Neural cell (in vitro differentiated cells): ENCODE measurements around the gene ECM1. TPM values are rescaled to one million over a fixed set of nuclear protein-coding genes. Genes with fewer than 3 reads are reported as not detected.
A peak's percentile ranks its signal among the peaks of the same experiment; 100 is the strongest.

Experiments used
- H2AFZ ChIP-seq: fragments of 200-600, 300-800 bp; sonication (generic), shearing (Covaris generic); 2 replicates; pipeline ENCODE4 v1.6.0; 2014; ENCODE audit warnings: low read depth, mild to moderate bottlenecking, antibody characterized with exemption, low read length, moderate library complexity
- H3F3A ChIP-seq: fragments of 200-600 bp; shearing (Covaris generic); 2 replicates; pipeline ENCODE4 v1.6.1; 2016; ENCODE audit warnings: mild to moderate bottlenecking, moderate library complexity, mixed read lengths, antibody characterized with exemption, low read length; ENCODE audit not compliant: insufficient read depth, poor library complexity, severe bottlenecking
- H3K27ac ChIP-seq: fragments of 200-600, 300-800 bp; sonication (generic), shearing (Covaris generic); 2 replicates; pipeline ENCODE4 v1.5.1; 2014; ENCODE audit warnings: mild to moderate bottlenecking, low read length, moderate library complexity
- H3K27me3 ChIP-seq: fragments of 300-800, 200-600 bp; sonication (generic), shearing (Covaris generic); 2 replicates; pipeline ENCODE4 v1.6.0; 2014; ENCODE audit warnings: mild to moderate bottlenecking, low read depth, low read length, moderate library complexity; ENCODE audit not compliant: insufficient read depth
- H3K36me3 ChIP-seq: fragments of 300-800, 200-600 bp; sonication (generic), shearing (Covaris generic); 2 replicates; pipeline ENCODE4 v1.5.1; 2014; ENCODE audit warnings: mild to moderate bottlenecking, antibody characterized with exemption, low read length, moderate library complexity; ENCODE audit not compliant: insufficient read depth
- H3K4me2 ChIP-seq: fragments of 300-800, 200-600 bp; sonication (generic), shearing (Covaris generic); 2 replicates; pipeline ENCODE4 v1.6.0; 2014; ENCODE audit warnings: mild to moderate bottlenecking, low read length
- H3K4me3 ChIP-seq: fragments of 300-800, 200-600 bp; sonication (generic), shearing (Covaris generic); 2 replicates; pipeline ENCODE4 v1.5.1; 2014; ENCODE audit warnings: mild to moderate bottlenecking, low read length, moderate library complexity
- H3K79me2 ChIP-seq: fragments of 200-600 bp; shearing (Covaris generic); replicated peaks from 2 replicates; pipeline ENCODE4 v1.6.0; 2014; ENCODE audit warnings: mild to moderate bottlenecking, low read length, moderate library complexity; ENCODE audit not compliant: insufficient read depth
- H3K9ac ChIP-seq: fragments of 300-800, 200-600 bp; sonication (generic), shearing (Covaris generic); 2 replicates; pipeline ENCODE4 v1.6.1; 2016; ENCODE audit warnings: mild to moderate bottlenecking, low read length, mixed read lengths
- H3K9me2 ChIP-seq: fragments of 200-600 bp; shearing (Covaris generic); 2 replicates; pipeline ENCODE4 v1.6.1; 2016; ENCODE audit warnings: mild to moderate bottlenecking, low read length, mixed read lengths; ENCODE audit not compliant: insufficient read depth
- H3K9me3 ChIP-seq: fragments of 200-600, 300-800 bp; sonication (generic), shearing (Covaris generic); 2 replicates; pipeline ENCODE4 v1.6.1; 2016; ENCODE audit warnings: mild to moderate bottlenecking, mixed run types, low read length, moderate library complexity, mixed read lengths
- H4K20me1 ChIP-seq: fragments of 200-600 bp; shearing (Covaris generic); 2 replicates; pipeline ENCODE4 v1.6.1; 2016; ENCODE audit warnings: mild to moderate bottlenecking, mixed run types; ENCODE audit not compliant: insufficient read depth
- EP300 ChIP-seq: fragments of 450-650 bp; conservative IDR thresholded peaks from 2 replicates; pipeline ENCODE4 v1.6.1; 2014; ENCODE audit warnings: antibody characterized with exemption, mild to moderate bottlenecking, moderate library complexity; ENCODE audit not compliant: poor library complexity, severe bottlenecking
- EZH2 ChIP-seq: fragments of 200-600, 300-800 bp; shearing (Covaris generic), sonication (generic); IDR thresholded peaks from 2 replicates; pipeline ENCODE4 v1.6.1; 2014; ENCODE audit warnings: antibody characterized with exemption, low read length, borderline replicate concordance, mild to moderate bottlenecking; ENCODE audit not compliant: insufficient read depth, poor library complexity, severe bottlenecking
- MXI1 ChIP-seq: fragments of 450-650 bp; conservative IDR thresholded peaks from 2 replicates; pipeline ENCODE4 v1.6.1; 2014; ENCODE audit warnings: antibody characterized with exemption, mild to moderate bottlenecking; ENCODE audit not compliant: poor library complexity, severe bottlenecking
- POLR2AphosphoS5 ChIP-seq: IDR thresholded peaks from 2 replicates; pipeline ENCODE4 v1.6.1; 2012
- RAD21 ChIP-seq: fragments of 450-650 bp; conservative IDR thresholded peaks from 2 replicates; pipeline ENCODE4 v1.6.1; 2014; ENCODE audit warnings: antibody characterized with exemption, mild to moderate bottlenecking, moderate library complexity
- REST ChIP-seq: IDR thresholded peaks from 2 replicates; pipeline ENCODE4 v1.6.1; 2012; ENCODE audit warnings: borderline replicate concordance
- SMC3 ChIP-seq: fragments of 450-650 bp; conservative IDR thresholded peaks from 2 replicates; pipeline ENCODE4 v1.6.1; 2014; ENCODE audit warnings: antibody characterized with exemption, mild to moderate bottlenecking, moderate library complexity; ENCODE audit not compliant: poor library complexity
- TAF1 ChIP-seq: IDR thresholded peaks from 2 replicates; pipeline ENCODE4 v1.6.1; 2012; ENCODE audit warnings: low read depth
- polyA plus RNA-seq: library from polyadenylated mRNA; depleted of rRNA; stranded (reverse); fragments of >200 nt; gene quantifications from 2 replicates; pipeline ENCODE4 v1.2.3, GENCODE V29; 2014
- TF ChIP-seq, protein P1 (sequence below): fragments of 450-650 bp; IDR thresholded peaks from 2 replicates; pipeline ENCODE4 v1.5.1; 2014; ENCODE audit warnings: antibody characterized with exemption, mild to moderate bottlenecking, moderate library complexity; ENCODE audit not compliant: poor library complexity, severe bottlenecking

Gene ECM1
- polyA plus RNA-seq, 1 donor from 2014 or later: 2.3 TPM

GRCh38 chr1:150548632-150549495, 41.0 kb downstream of the ECM1 start, which contains the start of gene ADAMTSL4:
Gene ADAMTSL4, plus strand, starts transcription at chr1:150549408. Its CDS starts 2,881 bp downstream, at chr1:150552289.
- Histone ChIP-seq H4K20me1 (no peaks in the 10 kb centered on the region), H3K9me2 (no peaks in the 10 kb centered on the region), H3K27ac (no peak within 1 kb of the TSS), H3K9ac (peak within 1 kb of the TSS; percentile 51), H3K9me3 (no peaks in the 10 kb centered on the region), H2AFZ (no peak within 1 kb of the TSS), H3F3A (no peaks in the 10 kb centered on the region), H3K4me2 (no peak within 1 kb of the TSS), H3K4me3 (peak within 1 kb of the TSS; percentile 69), H3K27me3 (peaks cover 12% of the 10 kb centered on the region), H3K36me3 (no peaks in the 10 kb centered on the region), H3K79me2 (no peaks in the 10 kb centered on the region)
- TF ChIP-seq RAD21 (peak; percentile 9), TAF1 (no peak)
- TF ChIP-seq, protein P1, sequence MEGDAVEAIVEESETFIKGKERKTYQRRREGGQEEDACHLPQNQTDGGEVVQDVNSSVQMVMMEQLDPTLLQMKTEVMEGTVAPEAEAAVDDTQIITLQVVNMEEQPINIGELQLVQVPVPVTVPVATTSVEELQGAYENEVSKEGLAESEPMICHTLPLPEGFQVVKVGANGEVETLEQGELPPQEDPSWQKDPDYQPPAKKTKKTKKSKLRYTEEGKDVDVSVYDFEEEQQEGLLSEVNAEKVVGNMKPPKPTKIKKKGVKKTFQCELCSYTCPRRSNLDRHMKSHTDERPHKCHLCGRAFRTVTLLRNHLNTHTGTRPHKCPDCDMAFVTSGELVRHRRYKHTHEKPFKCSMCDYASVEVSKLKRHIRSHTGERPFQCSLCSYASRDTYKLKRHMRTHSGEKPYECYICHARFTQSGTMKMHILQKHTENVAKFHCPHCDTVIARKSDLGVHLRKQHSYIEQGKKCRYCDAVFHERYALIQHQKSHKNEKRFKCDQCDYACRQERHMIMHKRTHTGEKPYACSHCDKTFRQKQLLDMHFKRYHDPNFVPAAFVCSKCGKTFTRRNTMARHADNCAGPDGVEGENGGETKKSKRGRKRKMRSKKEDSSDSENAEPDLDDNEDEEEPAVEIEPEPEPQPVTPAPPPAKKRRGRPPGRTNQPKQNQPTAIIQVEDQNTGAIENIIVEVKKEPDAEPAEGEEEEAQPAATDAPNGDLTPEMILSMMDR: peak; percentile 53

GRCh38 chr1:150549496-150550221, 41.8 kb downstream of the ECM1 start:
- Histone ChIP-seq H3K79me2 (no peaks in the 10 kb centered on the region), H4K20me1 (no peaks in the 10 kb centered on the region), H3F3A (no peaks in the 10 kb centered on the region), H3K9ac (no peak overlapping the region), H3K4me3 (peak overlapping the region; percentile 37), H3K9me3 (no peaks in the 10 kb centered on the region), H3K4me2 (no peak overlapping the region), H3K36me3 (no peaks in the 10 kb centered on the region), H3K27me3 (peaks cover 12% of the 10 kb centered on the region), H2AFZ (no peak overlapping the region), H3K9me2 (no peaks in the 10 kb centered on the region), H3K27ac (no peak overlapping the region)
- TF ChIP-seq POLR2AphosphoS5: no peak
- no peak for TF ChIP-seq TAF1
- TF ChIP-seq EP300: no peak
- no peak for TF ChIP-seq SMC3
- no peak for TF ChIP-seq REST
- no peak for TF ChIP-seq EZH2
- no peak for TF ChIP-seq MXI1
- TF ChIP-seq RAD21: no peak
- TF ChIP-seq, protein P1: no peak
